ENCODE results near the gene SYTL5. TPM values are rescaled to one million over a fixed set of nuclear protein-coding genes. Genes with fewer than 3 reads are reported as not detected.

SYTL5 gene
- total RNA-seq, 1 donor from 2014 or later, result 1.7 TPM

DNA sequence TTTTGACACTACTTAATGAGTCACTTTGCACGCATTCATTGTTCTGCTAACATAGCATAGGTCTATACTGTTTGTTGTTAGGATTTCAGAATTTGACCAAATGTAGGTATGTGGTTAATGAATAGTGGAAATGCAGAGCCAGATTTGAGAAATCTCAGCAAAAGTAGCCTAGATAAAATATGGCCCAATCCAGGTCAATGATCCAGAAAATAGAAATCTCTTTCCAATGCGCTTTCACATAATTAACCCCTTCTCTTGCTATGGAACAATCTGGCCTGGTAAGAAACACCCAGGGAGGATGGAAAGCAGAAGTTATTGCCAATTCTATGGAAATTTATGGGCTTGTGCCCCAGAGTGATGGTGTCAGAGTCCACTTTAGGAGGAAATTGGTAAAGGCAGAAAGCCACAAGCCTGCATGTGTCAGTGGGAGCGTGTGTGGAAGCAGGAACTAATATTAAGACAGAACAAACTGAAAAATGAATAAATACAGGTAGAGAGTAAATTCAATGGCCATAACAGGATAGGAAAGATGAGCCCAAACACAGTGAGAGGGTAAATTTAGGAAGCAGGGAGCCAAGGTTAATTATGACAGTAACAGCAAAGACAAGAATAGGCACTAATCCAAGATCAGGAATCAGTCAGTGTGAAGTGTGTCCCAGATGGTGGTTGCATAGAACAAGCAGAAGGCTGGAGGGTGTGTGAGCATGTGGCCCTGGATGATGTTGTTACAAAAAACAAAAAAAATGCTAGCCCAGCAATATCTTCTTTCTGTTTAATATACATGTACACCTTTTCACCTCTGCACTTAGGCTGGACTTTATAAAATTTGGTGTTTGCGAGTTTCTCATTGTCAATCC is 102.9 kb downstream of the SYTL5 start:
- Histone ChIP-seq H3K79me2 (ENCODE audit: low read depth) (no peaks in the 10 kb centered on the region), H3K4me3 (no peak overlapping the region), H4K20me1 (ENCODE audit: low read depth) (no peaks in the 10 kb centered on the region), H3K36me3 (no peaks in the 10 kb centered on the region), H3F3A (ENCODE audit: low read depth) (no peaks in the 10 kb centered on the region), H3K9ac (no peak overlapping the region), H3K9me3 (ENCODE audit: low read depth) (no peaks in the 10 kb centered on the region), H3K27me3 (no peaks in the 10 kb centered on the region), H3K27ac (no peak overlapping the region), H3K4me2 (no peak overlapping the region), H3K4me1 (no peaks in the 10 kb centered on the region), H2AFZ (replicated peaks) (no peak overlapping the region)
- DNase-seq (ENCODE audit: low spot score), result no peak
- no peaks in the 10 kb centered on the region for H3K4me1 Mint-ChIP-seq
- H3K4me3 Mint-ChIP-seq, result no peak overlapping the region
- TF ChIP-seq, protein P1, sequence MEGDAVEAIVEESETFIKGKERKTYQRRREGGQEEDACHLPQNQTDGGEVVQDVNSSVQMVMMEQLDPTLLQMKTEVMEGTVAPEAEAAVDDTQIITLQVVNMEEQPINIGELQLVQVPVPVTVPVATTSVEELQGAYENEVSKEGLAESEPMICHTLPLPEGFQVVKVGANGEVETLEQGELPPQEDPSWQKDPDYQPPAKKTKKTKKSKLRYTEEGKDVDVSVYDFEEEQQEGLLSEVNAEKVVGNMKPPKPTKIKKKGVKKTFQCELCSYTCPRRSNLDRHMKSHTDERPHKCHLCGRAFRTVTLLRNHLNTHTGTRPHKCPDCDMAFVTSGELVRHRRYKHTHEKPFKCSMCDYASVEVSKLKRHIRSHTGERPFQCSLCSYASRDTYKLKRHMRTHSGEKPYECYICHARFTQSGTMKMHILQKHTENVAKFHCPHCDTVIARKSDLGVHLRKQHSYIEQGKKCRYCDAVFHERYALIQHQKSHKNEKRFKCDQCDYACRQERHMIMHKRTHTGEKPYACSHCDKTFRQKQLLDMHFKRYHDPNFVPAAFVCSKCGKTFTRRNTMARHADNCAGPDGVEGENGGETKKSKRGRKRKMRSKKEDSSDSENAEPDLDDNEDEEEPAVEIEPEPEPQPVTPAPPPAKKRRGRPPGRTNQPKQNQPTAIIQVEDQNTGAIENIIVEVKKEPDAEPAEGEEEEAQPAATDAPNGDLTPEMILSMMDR (IDR thresholded peaks at IDR 0.05), result no peak
- TF ChIP-seq EZH2 (IDR thresholded peaks at IDR 0.05), result no peak
- no peak for TF ChIP-seq EZH2phosphoT487 (IDR thresholded peaks at IDR 0.05)
- no peaks in the 10 kb centered on the region for H3K9me3 Mint-ChIP-seq
- H3K36me3 Mint-ChIP-seq, result no peaks in the 10 kb centered on the region
- no peak overlapping the region for H3K27ac Mint-ChIP-seq
- no peaks in the 10 kb centered on the region for H3K27me3 Mint-ChIP-seq (ENCODE audit: insufficient read depth, low read depth)

DNA sequence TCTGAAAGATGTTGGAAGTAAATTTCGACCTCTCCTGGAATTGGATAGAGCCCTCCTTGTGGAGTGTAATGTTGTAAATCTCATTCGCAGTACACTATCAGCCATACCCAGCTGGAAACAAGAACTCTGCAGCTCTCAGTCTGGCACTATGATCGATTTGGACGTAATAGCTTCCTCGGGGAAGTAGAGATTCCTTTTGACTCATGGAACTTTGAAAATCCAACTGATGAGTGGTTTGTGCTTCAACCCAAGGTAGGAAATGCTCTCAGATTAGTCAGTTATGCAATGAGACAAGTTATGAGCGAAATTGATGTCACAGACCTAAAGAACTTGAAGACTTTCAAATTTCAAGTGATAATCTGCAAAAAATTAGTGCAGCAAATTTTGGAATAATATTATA is 103.9 kb downstream of the SYTL5 start:
- Histone ChIP-seq H3K36me3 (no peaks in the 10 kb centered on the region), H4K20me1 (ENCODE audit: low read depth) (no peaks in the 10 kb centered on the region), H3K4me3 (no peak overlapping the region), H3K27ac (no peak overlapping the region), H3K4me1 (no peaks in the 10 kb centered on the region), H3F3A (ENCODE audit: low read depth) (no peaks in the 10 kb centered on the region), H3K4me2 (no peak overlapping the region), H3K27me3 (no peaks in the 10 kb centered on the region), H3K9ac (no peak overlapping the region), H3K9me3 (ENCODE audit: low read depth) (no peaks in the 10 kb centered on the region), H2AFZ (replicated peaks) (no peak overlapping the region), H3K79me2 (ENCODE audit: low read depth) (no peaks in the 10 kb centered on the region)
- Mint-ChIP-seq H3K27me3 (ENCODE audit: insufficient read depth, low read depth) (no peaks in the 10 kb centered on the region), H3K27ac (no peak overlapping the region), H3K9me3 (no peaks in the 10 kb centered on the region), H3K4me3 (no peak overlapping the region), H3K36me3 (no peaks in the 10 kb centered on the region), H3K4me1 (no peaks in the 10 kb centered on the region)
- TF ChIP-seq EZH2phosphoT487 (IDR thresholded peaks at IDR 0.05) (no peak), EZH2 (IDR thresholded peaks at IDR 0.05) (no peak)
- TF ChIP-seq, protein P1 (IDR thresholded peaks at IDR 0.05), result no peak
- no peak for DNase-seq (ENCODE audit: low spot score)

DNA sequence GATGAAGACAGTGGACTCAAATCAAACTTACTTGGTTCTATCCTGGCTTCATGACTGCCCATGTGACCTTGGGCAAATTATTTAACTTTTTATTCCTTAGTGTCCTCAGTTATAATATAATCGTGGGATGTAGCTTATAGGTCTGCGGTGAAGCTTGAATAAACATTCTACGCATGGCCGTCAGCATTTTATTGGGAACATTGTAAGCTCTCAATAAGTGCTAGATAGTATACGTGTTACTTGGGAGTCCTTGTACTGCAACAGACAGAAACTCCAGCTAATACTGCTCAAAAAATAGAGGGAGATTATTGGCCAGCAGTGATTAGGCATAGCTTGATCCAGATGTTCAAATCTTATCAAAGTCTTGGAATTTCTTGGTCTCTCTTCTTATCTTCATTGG is 104.8 kb downstream of the SYTL5 start:
- no peaks in the 10 kb centered on the region for H3K36me3 Mint-ChIP-seq
- TF ChIP-seq EZH2phosphoT487 (IDR thresholded peaks at IDR 0.05), result no peak
- no peak overlapping the region for H2AFZ ChIP-seq (replicated peaks)
- DNase-seq (ENCODE audit: low spot score), result no peak
- H3K9ac ChIP-seq, result no peak overlapping the region
- no peaks in the 10 kb centered on the region for H3K27me3 Mint-ChIP-seq (ENCODE audit: insufficient read depth, low read depth)
- H3K4me1 ChIP-seq, result no peaks in the 10 kb centered on the region
- no peaks in the 10 kb centered on the region for H3K27me3 ChIP-seq
- no peaks in the 10 kb centered on the region for H3F3A ChIP-seq (ENCODE audit: low read depth)
- peaks cover 6% of the 10 kb centered on the region for H3K9me3 ChIP-seq (ENCODE audit: low read depth)
- no peak overlapping the region for H3K4me3 Mint-ChIP-seq
- no peak overlapping the region for H3K27ac Mint-ChIP-seq
- H3K27ac ChIP-seq, result no peak overlapping the region
- H3K9me3 Mint-ChIP-seq, result peaks cover 4% of the 10 kb centered on the region
- H4K20me1 ChIP-seq (ENCODE audit: low read depth), result no peaks in the 10 kb centered on the region
- no peaks in the 10 kb centered on the region for H3K79me2 ChIP-seq (ENCODE audit: low read depth)
- no peak overlapping the region for H3K4me2 ChIP-seq
- no peaks in the 10 kb centered on the region for H3K4me1 Mint-ChIP-seq
- H3K4me3 ChIP-seq, result no peak overlapping the region
- no peaks in the 10 kb centered on the region for H3K36me3 ChIP-seq

DNA sequence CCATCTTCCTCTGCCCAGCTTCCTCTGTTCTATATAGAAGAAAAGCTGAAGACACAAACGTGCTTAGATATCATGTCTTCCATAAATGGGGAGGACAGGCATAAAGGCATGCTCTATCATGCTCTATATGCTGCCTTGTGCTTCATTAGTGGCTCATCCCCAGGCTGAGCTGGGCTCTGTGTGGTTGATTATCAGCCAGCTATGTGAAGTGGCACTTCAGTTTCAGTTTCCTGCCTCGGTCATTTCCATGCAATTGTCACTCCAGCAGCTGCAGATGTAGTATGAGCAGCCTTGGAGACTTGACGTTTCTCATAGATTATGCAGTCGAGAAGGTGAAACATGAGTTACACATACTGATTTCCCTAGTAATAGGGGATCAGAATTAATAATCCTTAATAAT is 106.2 kb downstream of the SYTL5 start:
- Mint-ChIP-seq H3K9me3 (peaks cover 4% of the 10 kb centered on the region), H3K4me1 (no peaks in the 10 kb centered on the region), H3K27ac (no peak overlapping the region), H3K4me3 (no peak overlapping the region), H3K36me3 (no peaks in the 10 kb centered on the region), H3K27me3 (ENCODE audit: insufficient read depth, low read depth) (no peaks in the 10 kb centered on the region)
- Histone ChIP-seq H4K20me1 (ENCODE audit: low read depth) (no peaks in the 10 kb centered on the region), H3K4me1 (no peaks in the 10 kb centered on the region), H3F3A (ENCODE audit: low read depth) (no peaks in the 10 kb centered on the region), H3K4me2 (no peak overlapping the region), H3K36me3 (no peaks in the 10 kb centered on the region), H3K4me3 (no peak overlapping the region), H3K27me3 (no peaks in the 10 kb centered on the region), H3K79me2 (ENCODE audit: low read depth) (no peaks in the 10 kb centered on the region), H3K9ac (no peak overlapping the region), H3K27ac (no peak overlapping the region), H2AFZ (replicated peaks) (no peak overlapping the region), H3K9me3 (ENCODE audit: low read depth) (peaks cover 6% of the 10 kb centered on the region)
- TF ChIP-seq, protein P1 (IDR thresholded peaks at IDR 0.05), result no peak
- no peak for TF ChIP-seq EZH2phosphoT487 (IDR thresholded peaks at IDR 0.05)
- DNase-seq (ENCODE audit: low spot score), result no peak

Data from neural progenitor cell (in vitro differentiated cells).